ENCODE data around the gene SOCS7.
A peak's percentile ranks its signal among the peaks of the same experiment; 100 is the strongest.

Gene SOCS7

DNA sequence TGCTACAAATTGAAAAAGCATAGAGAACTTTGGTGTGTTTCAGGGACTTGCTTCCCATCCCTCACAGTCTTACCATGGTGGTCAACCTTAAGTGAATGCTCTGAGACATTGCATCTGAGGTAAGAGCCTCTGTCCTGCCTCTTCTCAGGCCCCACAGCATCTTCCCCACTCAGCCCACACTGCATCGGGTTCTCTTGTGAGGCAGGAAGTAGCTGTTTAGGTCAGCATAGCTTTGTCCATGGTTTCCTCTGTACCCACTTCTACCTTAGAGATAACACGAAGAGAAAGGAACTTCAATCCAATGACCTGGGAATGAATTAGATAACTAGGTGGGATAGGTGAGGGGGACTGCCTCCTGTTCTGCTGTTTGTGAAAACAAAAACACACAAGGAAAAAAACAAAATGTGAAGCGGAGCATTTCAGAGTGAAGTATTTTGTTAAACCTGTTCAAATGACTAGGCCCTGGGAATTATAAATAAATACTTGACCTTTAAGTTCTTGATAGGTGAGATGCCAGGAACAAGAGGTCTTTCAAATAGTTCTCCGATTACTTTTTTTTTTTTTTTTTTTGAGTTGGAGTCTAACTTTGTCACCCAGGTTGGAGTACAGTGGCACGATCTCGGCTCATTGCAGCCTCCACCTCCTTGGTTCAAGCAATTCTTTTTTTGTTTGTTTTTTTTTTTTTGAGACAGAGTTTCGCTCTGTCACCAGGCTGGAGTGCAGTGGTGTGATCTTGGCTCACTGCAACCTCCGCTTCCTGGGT lies 17.7 kb downstream of the SOCS7 start:
- no peak for DNase-seq

DNA sequence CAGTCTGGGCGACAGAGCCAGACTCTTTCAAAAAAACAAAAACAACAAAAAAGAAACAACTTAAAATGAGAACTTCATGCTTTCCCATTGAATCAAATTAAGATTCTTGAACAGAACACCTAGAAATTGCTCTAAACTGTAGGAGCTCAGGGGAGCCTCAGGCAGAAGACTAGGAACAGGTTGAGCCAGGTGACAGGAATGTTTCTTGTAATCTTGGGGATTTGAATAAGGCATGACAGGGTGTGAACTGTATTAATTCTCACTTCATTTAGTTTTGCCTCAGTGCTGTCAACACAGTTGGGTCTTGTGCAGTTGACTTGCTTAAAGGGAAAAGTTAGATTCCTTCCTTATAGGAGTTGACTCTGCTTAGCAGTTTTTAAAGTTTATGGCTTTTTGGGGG lies 27.8 kb downstream of the SOCS7 start:
- DNase-seq: no peak

DNA sequence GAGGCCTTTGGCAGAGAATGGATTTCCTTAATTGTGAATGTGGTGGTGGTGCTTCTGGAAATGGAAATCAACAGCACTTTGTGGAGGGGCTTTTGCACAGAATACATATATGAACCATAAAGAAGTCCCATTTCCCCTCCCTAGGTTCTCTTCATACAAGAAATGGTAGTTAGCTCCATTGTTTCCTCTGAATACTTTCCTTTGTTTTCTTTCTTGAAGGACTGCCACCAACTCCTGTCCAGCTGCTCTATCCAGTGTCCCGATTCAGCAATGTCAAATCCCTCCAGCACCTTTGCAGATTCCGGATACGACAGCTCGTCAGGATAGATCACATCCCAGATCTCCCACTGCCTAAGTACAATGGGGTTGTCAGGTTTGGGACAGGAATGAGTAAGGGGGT lies 43.4 kb downstream of the SOCS7 start:
- DNase-seq: no peak

DNA sequence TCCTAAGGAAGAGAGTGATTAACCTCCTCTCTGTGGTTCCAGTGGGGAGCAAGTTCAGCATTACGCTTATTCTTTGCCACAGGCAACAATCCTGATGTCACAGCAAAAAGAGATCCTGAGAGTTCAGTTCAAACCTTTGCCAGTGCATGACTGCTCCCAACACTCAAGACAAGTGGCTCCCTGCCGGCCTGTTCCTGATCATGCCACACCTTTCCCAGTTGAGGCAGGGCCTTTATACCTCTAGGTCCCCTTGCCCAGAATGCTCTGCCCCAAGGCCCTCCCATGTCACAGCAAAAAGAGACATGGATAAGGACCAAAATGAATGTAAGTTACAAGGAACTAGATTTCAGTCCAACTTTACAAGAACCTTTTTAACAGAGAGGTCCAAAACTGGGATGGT lies 45.6 kb downstream of the SOCS7 start:
- no peak for DNase-seq

DNA sequence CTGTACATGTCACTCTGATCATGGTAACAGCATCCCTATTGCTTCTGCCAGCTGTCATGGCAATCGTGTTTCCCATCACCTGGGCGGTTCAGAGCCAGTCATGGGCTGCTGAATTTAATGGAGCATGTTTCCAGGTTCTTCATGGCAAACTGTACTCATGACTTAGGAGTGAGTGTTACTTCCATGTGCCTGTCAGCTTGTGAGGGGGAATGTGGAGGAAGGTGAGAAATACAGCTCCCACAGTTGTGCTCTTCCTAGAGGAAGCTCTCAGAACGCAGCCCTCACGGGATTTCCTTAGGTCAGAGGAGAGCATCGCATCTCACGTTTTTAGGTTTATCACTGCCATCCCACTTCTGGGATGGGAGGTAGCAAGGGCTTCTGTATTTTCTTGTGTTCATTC lies 48.6 kb downstream of the SOCS7 start:
- no peak for DNase-seq

DNA sequence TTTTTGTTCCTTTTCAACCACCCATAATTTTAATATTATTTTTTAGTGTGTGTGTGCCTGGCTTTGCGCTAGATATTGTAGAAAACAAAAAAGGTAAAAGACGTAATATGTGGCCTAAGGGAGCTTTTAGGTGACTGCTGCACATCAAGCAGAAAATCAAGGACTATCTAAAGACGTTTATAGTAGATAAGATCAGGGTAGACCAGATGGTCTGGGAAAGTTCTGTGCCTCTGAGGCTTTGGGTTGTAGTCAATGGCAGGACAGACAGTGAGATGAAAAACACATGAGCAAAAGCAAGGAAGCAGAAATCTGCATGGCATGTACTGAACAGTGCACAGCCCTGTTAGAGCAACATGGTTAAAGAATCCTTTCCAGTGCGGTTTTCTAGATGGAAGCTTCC lies 49.8 kb downstream of the SOCS7 start:
- DNase-seq: no peak

DNA sequence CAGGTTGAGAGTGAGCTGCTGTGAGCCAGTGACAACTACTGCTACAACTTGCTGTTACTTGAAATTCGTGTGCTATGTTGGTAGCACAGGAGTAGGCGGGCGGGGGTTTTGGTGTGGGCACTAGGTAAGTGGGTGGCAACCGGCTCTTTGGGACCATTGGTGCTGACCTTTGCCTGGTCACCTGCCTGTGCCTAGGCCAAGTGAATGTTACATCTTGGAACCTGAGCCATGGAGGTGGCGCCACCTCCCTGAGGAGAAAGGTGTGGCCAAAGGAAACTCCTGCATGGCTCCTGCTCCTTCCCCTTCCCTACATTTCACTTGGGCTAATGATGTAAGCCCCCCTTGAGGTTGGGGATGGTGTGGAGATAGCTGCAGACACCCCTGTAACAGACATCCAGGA lies 51.3 kb downstream of the SOCS7 start:
- no peak for DNase-seq

DNA sequence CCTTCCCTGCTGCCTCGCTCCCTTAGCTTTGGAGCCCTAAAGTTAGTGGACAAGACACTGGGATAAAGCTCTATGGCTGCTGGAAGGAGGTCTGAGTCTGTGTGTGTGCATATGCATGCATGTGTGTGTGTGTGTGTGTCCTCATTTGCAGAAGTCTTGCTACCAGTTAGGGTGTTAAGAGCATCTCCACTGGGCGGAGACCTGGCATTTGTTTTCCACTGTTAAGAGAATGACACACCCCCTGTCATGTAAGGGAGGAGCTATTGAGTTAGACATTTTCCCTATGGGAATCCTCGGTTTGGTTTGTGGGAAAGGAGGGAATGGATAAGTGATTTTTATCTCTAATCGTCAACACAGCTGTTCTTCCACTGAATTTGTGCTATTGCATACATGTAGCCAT lies 51.8 kb downstream of the SOCS7 start:
- peak; percentile 57 for DNase-seq

DNA sequence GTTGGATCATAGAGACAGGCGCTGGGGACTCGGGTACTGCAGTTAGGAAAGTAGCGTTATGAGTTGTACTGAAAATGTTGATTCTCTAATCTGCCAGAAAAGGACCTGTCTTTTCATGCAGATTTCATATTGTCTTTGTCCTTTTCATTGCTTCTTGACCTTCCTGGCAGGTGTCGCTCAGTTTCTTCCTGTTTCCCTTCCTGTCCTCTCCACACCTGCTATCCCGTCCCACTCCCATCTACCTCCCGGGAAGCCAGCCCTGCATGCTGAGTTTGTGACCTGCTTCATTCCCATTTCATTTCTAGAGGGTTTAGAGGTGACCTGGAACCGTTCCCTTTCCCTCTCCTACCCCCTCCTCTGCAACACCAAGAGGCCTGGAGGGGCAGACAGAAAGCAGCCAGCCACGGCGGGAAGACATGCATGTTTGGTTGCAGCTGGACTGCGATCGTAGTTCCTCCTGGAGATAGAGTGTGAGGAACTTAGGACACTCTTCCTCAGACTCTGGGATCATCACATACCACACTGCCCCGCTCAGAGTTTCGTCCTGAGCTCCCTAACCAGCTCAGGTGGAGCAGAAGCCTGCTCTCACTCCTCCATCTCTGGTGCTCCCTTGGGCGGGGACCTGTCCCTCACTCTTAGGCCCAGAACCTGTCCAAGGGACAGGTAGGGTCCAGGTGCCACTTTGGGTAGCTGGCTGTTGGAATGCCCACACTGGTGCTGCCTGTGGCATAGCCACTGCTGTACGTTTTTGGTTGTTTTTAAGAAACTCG lies 52.7 kb downstream of the SOCS7 start:
- no peak for DNase-seq

DNA sequence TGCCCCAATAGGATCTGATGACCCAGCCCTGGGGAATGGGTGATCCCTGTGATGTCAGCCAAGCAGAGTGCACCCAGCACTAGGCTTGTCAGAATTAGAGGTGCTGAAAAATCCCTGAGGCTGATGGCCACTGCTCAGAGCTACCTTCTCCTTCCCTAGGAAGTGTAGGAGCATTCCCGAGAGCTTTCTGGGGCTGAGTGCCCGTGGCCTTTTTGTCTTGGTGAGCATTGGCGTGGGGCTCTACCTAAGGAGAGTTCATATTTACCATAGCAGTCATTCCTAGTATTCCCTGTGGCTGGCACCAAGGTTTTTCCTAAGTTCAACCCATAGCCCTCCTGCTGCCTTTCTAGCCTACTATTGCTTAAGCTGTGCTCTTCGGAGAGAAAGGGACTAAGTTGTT lies 54.0 kb downstream of the SOCS7 start:
- no peak for DNase-seq

DNA sequence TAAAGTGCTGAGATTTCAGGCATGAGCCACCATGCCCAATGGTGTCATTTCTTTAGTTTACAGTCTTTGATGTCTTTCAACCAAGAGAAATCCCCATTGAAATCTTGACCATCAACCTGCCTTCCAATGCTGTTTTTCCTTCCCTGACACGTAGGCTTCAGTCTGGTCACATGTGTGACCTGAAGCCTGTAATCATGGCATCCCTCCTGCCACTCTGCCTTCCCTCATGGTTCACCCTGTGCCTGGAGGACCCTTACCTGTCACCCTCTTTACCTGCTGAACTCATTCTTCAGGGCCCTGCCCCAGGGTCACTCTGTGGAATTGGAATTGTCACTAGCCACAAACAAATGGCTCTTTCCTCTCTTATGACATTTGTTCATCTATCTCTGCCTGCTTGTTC lies 58.6 kb downstream of the SOCS7 start:
- DNase-seq: no peak

DNA sequence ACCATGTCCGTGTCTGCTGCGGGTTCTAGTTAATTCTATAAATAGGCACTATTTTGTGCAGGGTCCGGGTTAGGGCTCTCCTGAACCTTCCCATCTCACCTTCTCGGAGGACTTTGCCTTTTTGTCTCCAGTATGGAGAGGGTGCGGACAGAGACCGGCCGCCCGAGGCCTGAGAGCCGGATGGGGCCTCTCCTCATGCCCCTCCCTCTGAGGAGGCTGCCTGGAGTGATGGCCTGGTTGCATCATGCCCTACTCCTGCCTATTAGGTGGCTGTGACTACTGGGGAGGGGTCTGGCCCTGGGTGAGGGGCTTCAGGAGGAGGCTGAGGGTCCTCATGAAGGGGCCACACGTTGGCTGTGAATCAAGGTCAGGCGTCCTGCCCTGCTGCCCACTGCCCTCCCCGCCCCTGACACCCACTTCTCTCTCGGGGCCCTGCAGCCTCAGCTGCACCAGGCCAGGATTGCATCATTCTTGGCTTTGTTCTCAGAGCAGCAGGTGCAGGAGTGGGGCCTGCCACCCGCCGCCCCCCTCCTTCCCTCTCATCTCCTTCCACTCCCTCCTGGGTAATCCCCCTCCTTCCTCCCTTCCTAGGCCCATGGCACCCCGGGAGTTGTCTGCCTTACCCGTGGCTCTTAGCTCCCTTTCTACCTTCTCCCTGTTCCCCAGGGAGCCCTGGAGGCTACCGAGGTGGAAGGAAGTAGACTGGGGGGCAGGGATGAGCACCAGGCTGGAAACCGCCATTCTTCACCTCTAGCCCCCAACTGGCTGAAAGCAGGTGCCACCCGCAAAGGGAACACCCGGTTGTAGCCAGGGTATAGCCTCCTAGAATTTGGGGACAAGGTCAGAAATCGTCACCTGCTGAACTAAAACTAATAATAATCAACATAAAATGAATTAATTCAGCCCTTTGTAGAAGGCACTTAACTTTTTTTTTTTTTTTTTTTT lies 63.9 kb downstream of the SOCS7 start:
- DNase-seq: peak; percentile 84

DNA sequence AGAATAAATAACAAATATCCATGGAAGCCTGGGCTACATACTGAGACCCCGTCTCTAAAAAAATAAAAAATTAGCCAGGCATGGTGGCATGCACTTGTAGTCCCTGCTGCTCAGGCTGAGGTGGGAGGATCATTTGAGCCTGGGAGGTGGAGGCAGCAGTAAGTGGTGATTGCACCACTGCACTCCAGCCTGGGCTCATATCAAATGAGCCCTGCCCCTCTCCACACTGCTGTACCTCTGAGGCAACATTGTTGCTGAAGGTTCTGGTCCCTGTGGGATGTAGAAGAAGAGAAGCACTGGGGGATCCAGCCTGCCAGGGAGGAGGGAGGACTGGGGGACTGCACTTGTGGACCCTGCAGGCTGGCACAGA lies 65.2 kb downstream of the SOCS7 start:
- DNase-seq: no peak

DNA sequence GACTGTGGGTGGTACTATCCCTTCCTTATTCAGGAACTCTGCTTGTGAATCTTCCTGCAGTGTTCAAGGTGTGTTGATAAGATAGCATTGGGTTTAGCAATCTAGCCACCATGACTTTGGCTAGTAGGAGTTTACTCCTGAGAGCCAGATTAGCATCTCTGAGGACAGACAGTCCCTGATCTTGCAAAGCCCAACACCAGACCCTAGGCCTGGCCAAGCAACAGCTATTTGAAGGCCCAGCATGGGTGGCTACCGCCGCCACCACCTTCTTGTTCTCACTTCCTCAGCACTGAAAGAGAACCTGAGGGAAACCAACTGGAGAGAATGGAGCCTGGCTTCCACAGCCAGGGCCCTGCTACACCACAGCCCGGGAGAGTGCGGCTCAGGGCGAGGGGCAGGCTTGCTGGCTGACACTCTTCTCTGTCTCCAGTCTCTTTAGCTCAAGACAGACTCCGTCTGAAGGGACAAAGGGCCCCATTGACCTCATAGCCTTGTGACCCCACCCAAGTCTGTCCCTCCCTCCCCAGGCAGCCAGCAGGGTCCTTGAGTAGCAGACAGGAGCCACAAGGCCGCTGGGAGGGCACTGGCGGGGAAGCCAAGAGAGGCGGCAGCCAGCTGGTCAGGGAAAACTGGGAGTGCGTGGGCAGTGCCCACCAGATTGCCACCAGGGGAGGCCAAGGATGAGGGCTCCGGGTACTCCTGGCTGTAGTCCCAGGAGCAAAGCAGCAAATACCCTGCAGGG lies 65.7 kb downstream of the SOCS7 start:
- DNase-seq: no peak

DNA sequence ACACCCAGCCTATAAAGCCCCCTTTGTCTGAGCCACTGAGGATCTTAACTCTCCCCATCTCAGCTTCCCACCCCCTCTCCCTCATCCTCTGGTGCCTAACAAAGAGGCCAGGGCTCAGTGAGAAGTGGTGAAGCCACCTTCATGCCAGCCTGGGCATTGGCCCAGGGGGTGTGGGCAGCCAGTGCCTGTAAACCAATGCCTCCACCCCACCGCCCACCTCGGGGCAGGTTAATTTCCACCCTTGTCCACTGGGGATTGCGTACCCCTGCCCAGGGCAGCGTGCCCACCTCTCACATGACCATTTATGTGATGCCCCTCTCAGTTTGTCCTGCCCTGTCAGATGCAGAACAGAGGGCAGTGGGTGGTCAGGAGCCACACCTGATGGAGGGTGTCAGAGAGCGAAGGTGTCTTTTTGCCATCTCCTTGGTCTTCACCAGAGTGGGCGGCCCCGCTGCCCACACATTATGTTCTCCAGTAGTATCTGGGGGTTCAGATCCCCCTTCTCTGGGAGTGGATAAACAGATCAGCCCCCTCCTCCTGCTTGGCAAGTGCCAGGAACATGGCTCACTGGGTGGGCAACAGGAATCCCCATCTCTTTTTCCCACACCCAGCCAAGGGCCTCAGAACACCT lies 66.5 kb downstream of the SOCS7 start:
- DNase-seq: no peak

DNA sequence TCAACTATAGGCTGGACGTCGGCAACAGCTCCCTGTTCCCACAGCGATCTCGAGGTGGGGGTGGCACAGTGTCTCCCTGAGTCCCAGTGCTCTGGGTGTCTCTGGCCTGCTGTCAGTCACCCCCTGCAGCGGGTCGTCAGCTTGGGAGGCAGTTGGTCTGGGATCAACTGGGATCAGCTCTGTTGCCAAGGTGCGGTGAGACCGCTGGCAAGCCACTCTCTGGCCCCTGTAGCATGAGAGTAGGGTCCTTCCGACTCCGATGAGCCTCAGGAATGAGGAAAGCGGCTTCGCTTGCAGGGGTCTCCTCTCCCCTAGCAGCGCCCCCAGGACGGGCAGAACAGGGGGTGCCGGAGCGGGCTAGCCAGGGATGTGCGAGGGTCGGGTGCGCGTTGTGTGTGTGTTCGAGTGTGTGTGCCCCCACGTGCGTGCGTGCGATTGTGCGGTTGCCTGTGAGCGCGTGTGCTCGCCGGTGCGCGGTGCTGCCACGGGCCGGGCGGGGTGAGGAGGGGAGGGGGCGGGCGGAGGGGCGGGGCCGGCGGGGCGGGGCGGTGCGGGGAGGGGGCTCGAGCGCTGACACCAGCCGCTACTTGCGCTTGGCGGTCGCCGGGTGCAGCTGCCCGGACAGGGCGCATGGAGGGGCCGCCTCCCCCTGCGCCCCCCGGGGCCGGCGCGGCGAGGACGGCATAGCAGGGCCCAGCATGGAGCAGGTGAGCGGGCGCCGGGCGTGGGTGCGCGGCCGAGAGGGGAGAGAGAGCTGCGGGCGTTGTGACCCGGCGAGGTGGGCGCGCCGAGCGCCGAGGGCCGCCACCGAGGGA lies 67.3 kb downstream of the SOCS7 start:
- no peak for DNase-seq

DNA sequence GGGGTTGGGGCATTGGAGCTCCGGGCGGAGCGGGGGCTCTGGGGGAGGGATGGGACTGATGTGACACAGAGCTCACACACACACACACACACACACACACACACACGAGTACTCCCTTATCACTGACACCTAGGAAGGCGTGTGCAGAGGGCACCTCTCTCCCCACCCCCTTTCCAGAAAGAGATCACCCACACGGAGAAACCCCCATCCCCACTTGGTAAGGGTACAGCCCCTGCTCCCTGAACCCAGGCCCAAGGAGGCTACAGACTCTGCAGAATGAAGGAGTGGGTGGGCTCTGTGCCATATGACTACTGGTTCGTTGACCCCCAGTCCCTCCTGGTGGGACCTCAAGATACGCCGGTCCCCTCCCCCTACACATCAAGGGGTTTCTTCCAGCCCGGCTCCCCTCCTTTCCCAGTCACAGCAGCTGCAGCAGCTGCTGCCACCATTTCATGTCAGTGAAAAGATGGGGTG lies 67.9 kb downstream of the SOCS7 start:
- DNase-seq: no peak

DNA sequence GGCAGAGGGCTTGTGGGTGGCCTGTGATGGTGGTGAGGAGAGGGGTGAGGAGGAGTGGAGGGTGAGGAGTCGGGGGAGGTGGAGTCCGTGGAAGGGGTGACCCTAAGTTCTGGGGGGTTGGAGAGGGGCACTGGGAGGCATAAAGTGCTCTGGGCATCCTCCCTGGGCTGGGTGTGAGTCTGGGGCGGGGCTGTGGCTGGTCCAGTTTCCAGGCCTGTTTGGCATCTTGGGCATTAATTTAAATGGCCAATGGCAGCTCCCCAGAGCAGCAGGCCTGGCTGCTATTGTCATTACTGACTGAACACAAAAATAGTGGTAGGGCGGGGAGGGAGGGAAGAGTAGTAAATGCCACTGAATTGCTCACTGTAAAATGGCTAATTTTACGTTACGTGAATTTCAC lies 68.9 kb downstream of the SOCS7 start:
- no peak for DNase-seq

DNA sequence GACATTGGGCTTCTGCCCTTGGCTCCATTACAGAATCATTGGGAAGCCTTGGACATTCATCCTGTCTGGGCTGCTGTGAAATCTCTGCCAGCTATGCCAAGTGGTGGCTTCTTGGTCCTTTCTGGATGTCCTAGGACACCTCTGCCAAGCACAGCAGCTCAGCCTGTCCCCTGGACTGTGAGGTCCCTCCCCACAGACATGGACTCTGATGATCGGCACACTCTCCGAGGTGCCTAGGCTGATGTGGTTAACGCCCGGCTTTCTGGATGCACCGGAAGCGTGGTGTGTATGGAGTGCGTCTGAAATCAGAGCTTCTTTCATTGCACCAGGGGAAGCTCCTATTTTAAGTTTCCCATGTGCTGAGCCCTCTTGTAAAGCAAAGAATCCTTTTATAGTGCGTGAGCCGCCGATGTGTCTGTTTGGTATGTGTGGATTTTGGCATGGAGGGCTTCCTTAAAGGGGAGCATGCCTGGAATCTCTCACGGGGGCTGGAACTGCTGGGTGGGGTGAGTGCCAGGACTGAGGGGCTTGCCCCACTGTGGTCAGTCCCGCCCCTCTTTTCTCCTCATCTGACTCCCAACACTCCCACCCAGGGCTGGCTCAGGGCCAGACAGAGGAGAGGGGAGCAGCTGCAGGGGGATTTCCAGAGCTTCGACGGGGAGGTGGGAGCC lies 69.7 kb downstream of the SOCS7 start:
- peak; percentile 86 for DNase-seq
